Measurements from ENCODE around the gene TPSB2. TPM values are rescaled to one million over a fixed set of nuclear protein-coding genes. Genes with fewer than 3 reads are reported as not detected.
"Not testable (repeated sequence)": the region's sequence is repeated elsewhere in the genome, so short reads cannot be mapped to it uniquely, and the experiment has no call there.

TPSB2 gene
- total RNA-seq, 5 donors from 2014 or later (not counting 1 experiment from before 2014, with no cell fraction given) = 0.32 to 4.3 (median 0.52) TPM; not detected in 1

- WGBS (ENCODE audit: insufficient coverage) = 82% methylated on average over 22 of the region's 30 CpGs
- Mint-ChIP-seq H3K4me3 (no peak overlapping the region), H3K4me1 (peaks cover 0 to 4% (median 4%) of the 10 kb centered on the region in 3 donors), H3K36me3 (no peaks in the 10 kb centered on the region), H3K27ac (no peak overlapping the region), H3K9me3 (no peaks in the 10 kb centered on the region), H3K27me3 (peaks cover 15 to 26% of the 10 kb centered on the region in 2 donors)
- H3K9me3 ChIP-seq = no peaks in the 10 kb centered on the region
- peaks cover 0 to 10% of the 10 kb centered on the region in 2 experiments for H3K4me1 ChIP-seq (ENCODE audit: control insufficient read depth in 1 of 2, extremely low read depth in 1 of 2, insufficient read depth in 2 of 2, low read length in 2 of 2)
- peaks cover 0 to 73% of the 10 kb centered on the region in 2 experiments for H3K27me3 ChIP-seq (replicated peaks in 1 of 2; ENCODE audit: control insufficient read depth in 2 of 2, extremely low read depth in 1 of 2, insufficient read depth in 2 of 2, low read length in 1 of 2)
- ChIA-PET POLR2A (no interaction called here), CTCF (no interaction called here)
- H3K4me3 ChIP-seq (ENCODE audit: control insufficient read depth in 1 of 2, extremely low read depth in 1 of 2, low read length in 1 of 2) = no peak overlapping the region
- no peaks in the 10 kb centered on the region for H3K36me3 ChIP-seq (ENCODE audit: control insufficient read depth in 2 of 2, extremely low read depth in 1 of 2, insufficient read depth in 1 of 2, low read length in 1 of 2)
- ATAC-seq (replicated peaks in 1 of 4) (no peak), DNase-seq (no peak)
- no peak overlapping the region for H3K27ac ChIP-seq (ENCODE audit: low read length)
Measured at GRCh38 chr16:1275791-1276579, 46.0 kb upstream of the TPSB2 start.

- Mint-ChIP-seq H3K27ac (no peak overlapping the region), H3K4me3 (no peak overlapping the region), H3K36me3 (no peaks in the 10 kb centered on the region), H3K4me1 (peaks cover 0 to 4% (median 4%) of the 10 kb centered on the region in 3 donors), H3K9me3 (no peaks in the 10 kb centered on the region), H3K27me3 (peaks cover 24 to 30% of the 10 kb centered on the region in 2 donors)
- no CpG with 5 or more reads among the region's 7 CpGs for WGBS (ENCODE audit: insufficient coverage)
- H3K9me3 ChIP-seq = no peaks in the 10 kb centered on the region
- DNase-seq = no peak
- H3K27me3 ChIP-seq (replicated peaks in 1 of 2; ENCODE audit: control insufficient read depth in 2 of 2, extremely low read depth in 1 of 2, insufficient read depth in 2 of 2, low read length in 1 of 2) = peaks cover 0 to 73% of the 10 kb centered on the region in 2 experiments
- ChIA-PET CTCF (no interaction called here), POLR2A (no interaction called here)
- H3K36me3 ChIP-seq (ENCODE audit: control insufficient read depth in 2 of 2, extremely low read depth in 1 of 2, insufficient read depth in 1 of 2, low read length in 1 of 2) = no peaks in the 10 kb centered on the region
- ATAC-seq (replicated peaks in 1 of 4) = no peak
- no peak overlapping the region for H3K27ac ChIP-seq (ENCODE audit: low read length)
- no peak overlapping the region for H3K4me3 ChIP-seq (ENCODE audit: control insufficient read depth in 1 of 2, extremely low read depth in 1 of 2, low read length in 1 of 2)
- peaks cover 0 to 10% of the 10 kb centered on the region in 2 experiments for H3K4me1 ChIP-seq (ENCODE audit: control insufficient read depth in 1 of 2, extremely low read depth in 1 of 2, insufficient read depth in 2 of 2, low read length in 2 of 2)
Measured at GRCh38 chr16:1274767-1275166, 44.8 kb upstream of the TPSB2 start.

- peaks cover 0 to 10% of the 10 kb centered on the region in 2 experiments for H3K4me1 ChIP-seq (ENCODE audit: control insufficient read depth in 1 of 2, extremely low read depth in 1 of 2, insufficient read depth in 2 of 2, low read length in 2 of 2)
- H3K27me3 Mint-ChIP-seq = peaks cover 26 to 32% of the 10 kb centered on the region in 2 donors
- no peaks in the 10 kb centered on the region for H3K9me3 Mint-ChIP-seq
- no peak overlapping the region for H3K4me3 Mint-ChIP-seq
- no peaks in the 10 kb centered on the region for H3K36me3 Mint-ChIP-seq
- no peak overlapping the region for H3K4me3 ChIP-seq (ENCODE audit: control insufficient read depth in 1 of 2, extremely low read depth in 1 of 2, low read length in 1 of 2)
- no peak overlapping the region for H3K27ac Mint-ChIP-seq
- peaks cover 0 to 4% (median 4%) of the 10 kb centered on the region in 3 donors for H3K4me1 Mint-ChIP-seq
- DNase-seq (no peak), ATAC-seq (replicated peaks in 1 of 4) (no peak)
- POLR2A ChIA-PET = no interaction called here
- CTCF ChIA-PET = no interaction called here
- H3K27me3 ChIP-seq (replicated peaks in 1 of 2; ENCODE audit: control insufficient read depth in 2 of 2, extremely low read depth in 1 of 2, insufficient read depth in 2 of 2, low read length in 1 of 2) = peaks cover 0 to 65% of the 10 kb centered on the region in 2 experiments
- WGBS (ENCODE audit: insufficient coverage) = 96% methylated on average over 13 of the region's 15 CpGs
- no peaks in the 10 kb centered on the region for H3K9me3 ChIP-seq
- no peaks in the 10 kb centered on the region for H3K36me3 ChIP-seq (ENCODE audit: control insufficient read depth in 2 of 2, extremely low read depth in 1 of 2, insufficient read depth in 1 of 2, low read length in 1 of 2)
- H3K27ac ChIP-seq (ENCODE audit: low read length) = no peak overlapping the region
Measured at GRCh38 chr16:1273816-1274215, 43.8 kb upstream of the TPSB2 start.

GRCh38 chr16:1272453-1273198, 42.6 kb upstream of the TPSB2 start:
- Histone ChIP-seq H3K36me3 (ENCODE audit: control insufficient read depth in 2 of 2, extremely low read depth in 1 of 2, insufficient read depth in 1 of 2, low read length in 1 of 2) (no peaks in the 10 kb centered on the region), H3K27ac (ENCODE audit: low read length) (no peak overlapping the region), H3K9me3 (no peaks in the 10 kb centered on the region), H3K27me3 (replicated peaks in 1 of 2; ENCODE audit: control insufficient read depth in 2 of 2, extremely low read depth in 1 of 2, insufficient read depth in 2 of 2, low read length in 1 of 2) (peaks cover 0 to 59% of the 10 kb centered on the region in 2 experiments), H3K4me3 (ENCODE audit: control insufficient read depth in 1 of 2, extremely low read depth in 1 of 2, low read length in 1 of 2) (no peak overlapping the region), H3K4me1 (ENCODE audit: control insufficient read depth in 1 of 2, extremely low read depth in 1 of 2, insufficient read depth in 2 of 2, low read length in 2 of 2) (peaks cover 0 to 10% of the 10 kb centered on the region in 2 experiments)
- POLR2A ChIA-PET = no interaction called here
- DNase-seq = no peak
- 61% methylated on average over 7 of the region's 9 CpGs for WGBS (ENCODE audit: insufficient coverage)
- Mint-ChIP-seq H3K27ac (no peak overlapping the region), H3K9me3 (no peaks in the 10 kb centered on the region), H3K4me1 (peaks cover 0 to 4% (median 4%) of the 10 kb centered on the region in 3 donors), H3K36me3 (no peaks in the 10 kb centered on the region), H3K27me3 (peaks cover 24 to 30% of the 10 kb centered on the region in 2 donors), H3K4me3 (no peak overlapping the region)
- CTCF ChIA-PET = no interaction called here
- no peak for ATAC-seq (replicated peaks in 1 of 4)

GRCh38 chr16:1271724-1272413, 41.9 kb upstream of the TPSB2 start:
- ATAC-seq (replicated peaks in 1 of 4); POLR2A ChIA-PET; DNase-seq; H3K9me3 Mint-ChIP-seq; H3K27ac ChIP-seq (ENCODE audit: low read length); H3K9me3 ChIP-seq; H3K27ac Mint-ChIP-seq; H3K4me3 Mint-ChIP-seq; H3K4me3 ChIP-seq (ENCODE audit: control insufficient read depth in 1 of 2, extremely low read depth in 1 of 2, low read length in 1 of 2); H3K36me3 Mint-ChIP-seq; H3K4me1 Mint-ChIP-seq; H3K36me3 ChIP-seq (ENCODE audit: control insufficient read depth in 2 of 2, extremely low read depth in 1 of 2, insufficient read depth in 1 of 2, low read length in 1 of 2); CTCF ChIA-PET: not testable (repeated sequence)
- Histone ChIP-seq H3K4me1 (ENCODE audit: control insufficient read depth in 1 of 2, extremely low read depth in 1 of 2, insufficient read depth in 2 of 2, low read length in 2 of 2) (peaks cover 0 to 10% of the 10 kb centered on the region in 2 experiments), H3K27me3 (replicated peaks in 1 of 2; ENCODE audit: control insufficient read depth in 2 of 2, extremely low read depth in 1 of 2, insufficient read depth in 2 of 2, low read length in 1 of 2) (peaks cover 0 to 51% of the 10 kb centered on the region in 2 experiments)
- 17% methylated on average over 9 of the region's 19 CpGs for WGBS (ENCODE audit: insufficient coverage)
- peaks cover 22 to 27% of the 10 kb centered on the region in 2 donors for H3K27me3 Mint-ChIP-seq

- no peak overlapping the region for H3K27ac Mint-ChIP-seq
- Histone ChIP-seq H3K27ac (ENCODE audit: low read length) (no peak overlapping the region), H3K4me3 (ENCODE audit: control insufficient read depth in 1 of 2, extremely low read depth in 1 of 2, low read length in 1 of 2) (no peak overlapping the region), H3K27me3 (replicated peaks in 1 of 2; ENCODE audit: control insufficient read depth in 2 of 2, extremely low read depth in 1 of 2, insufficient read depth in 2 of 2, low read length in 1 of 2) (peaks cover 0 to 52% of the 10 kb centered on the region in 2 experiments), H3K4me1 (ENCODE audit: control insufficient read depth in 1 of 2, extremely low read depth in 1 of 2, insufficient read depth in 2 of 2, low read length in 2 of 2) (peaks cover 0 to 10% of the 10 kb centered on the region in 2 experiments), H3K9me3 (no peaks in the 10 kb centered on the region), H3K36me3 (ENCODE audit: control insufficient read depth in 2 of 2, extremely low read depth in 1 of 2, insufficient read depth in 1 of 2, low read length in 1 of 2) (no peaks in the 10 kb centered on the region)
- no peak overlapping the region for H3K4me3 Mint-ChIP-seq
- H3K36me3 Mint-ChIP-seq = no peaks in the 10 kb centered on the region
- CTCF ChIA-PET = no interaction called here
- peaks cover 0 to 4% (median 4%) of the 10 kb centered on the region in 3 donors for H3K4me1 Mint-ChIP-seq
- peaks cover 22 to 27% of the 10 kb centered on the region in 2 donors for H3K27me3 Mint-ChIP-seq
- POLR2A ChIA-PET = no interaction called here
- no peak for DNase-seq
- no peaks in the 10 kb centered on the region for H3K9me3 Mint-ChIP-seq
- ATAC-seq (replicated peaks in 1 of 4) = no peak
- 75% methylated on average over 12 of the region's 12 CpGs for WGBS (ENCODE audit: insufficient coverage)
Measured at GRCh38 chr16:1271380-1271723, 41.4 kb upstream of the TPSB2 start.

Data from T-cell (primary cell).